Astrocyte of the spinal cord (primary cell): ENCODE data around the gene BAG1.

Experiments
- DNase-seq: peaks from one replicate; pipeline ENCODE4 v3.0.0; 2011; ENCODE audit warnings: low read depth, low spot score
- H3K4me3 ChIP-seq: 2 replicates; pipeline ENCODE4 v1.5.1; 2011; ENCODE audit warnings: low read depth, mild to moderate bottlenecking, low read length, moderate library complexity
- in situ Hi-C: cut with HindIII; loops from 2 replicates; pipeline ENCODE4 v1.10.0; 2017; ENCODE audit warnings: low sequenced_read_pairs
- TF ChIP-seq, protein P1 (sequence below): IDR thresholded peaks from 2 replicates; pipeline ENCODE4 v1.5.1; 2012; ENCODE audit warnings: low read depth, mild to moderate bottlenecking, low read length, inconsistent platforms

The BAG1 gene

DNA sequence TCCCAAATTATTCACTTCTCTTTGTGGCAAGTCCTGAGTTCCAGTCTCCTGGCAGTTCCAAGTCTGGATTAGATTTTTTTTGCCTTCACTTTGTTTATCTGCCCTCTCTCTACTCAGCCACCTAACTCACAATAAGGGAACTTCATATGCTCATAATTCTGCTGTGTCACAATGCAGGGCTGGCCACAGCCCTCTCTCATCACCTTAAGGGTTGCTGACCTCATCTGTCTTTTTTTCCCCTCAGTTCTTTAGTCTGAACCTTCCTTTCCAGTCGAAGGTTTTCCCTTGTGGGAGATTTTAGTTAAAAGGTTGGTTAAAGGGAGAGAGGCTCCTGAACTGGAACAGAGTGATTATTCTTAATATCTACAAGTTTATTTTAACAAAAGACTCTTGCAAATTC, 4.1 kb downstream of the BAG1 start:
- TF ChIP-seq, protein P1, sequence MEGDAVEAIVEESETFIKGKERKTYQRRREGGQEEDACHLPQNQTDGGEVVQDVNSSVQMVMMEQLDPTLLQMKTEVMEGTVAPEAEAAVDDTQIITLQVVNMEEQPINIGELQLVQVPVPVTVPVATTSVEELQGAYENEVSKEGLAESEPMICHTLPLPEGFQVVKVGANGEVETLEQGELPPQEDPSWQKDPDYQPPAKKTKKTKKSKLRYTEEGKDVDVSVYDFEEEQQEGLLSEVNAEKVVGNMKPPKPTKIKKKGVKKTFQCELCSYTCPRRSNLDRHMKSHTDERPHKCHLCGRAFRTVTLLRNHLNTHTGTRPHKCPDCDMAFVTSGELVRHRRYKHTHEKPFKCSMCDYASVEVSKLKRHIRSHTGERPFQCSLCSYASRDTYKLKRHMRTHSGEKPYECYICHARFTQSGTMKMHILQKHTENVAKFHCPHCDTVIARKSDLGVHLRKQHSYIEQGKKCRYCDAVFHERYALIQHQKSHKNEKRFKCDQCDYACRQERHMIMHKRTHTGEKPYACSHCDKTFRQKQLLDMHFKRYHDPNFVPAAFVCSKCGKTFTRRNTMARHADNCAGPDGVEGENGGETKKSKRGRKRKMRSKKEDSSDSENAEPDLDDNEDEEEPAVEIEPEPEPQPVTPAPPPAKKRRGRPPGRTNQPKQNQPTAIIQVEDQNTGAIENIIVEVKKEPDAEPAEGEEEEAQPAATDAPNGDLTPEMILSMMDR, result no peak
- no peak for DNase-seq
- no peak overlapping the region for H3K4me3 ChIP-seq
- in situ Hi-C loops, result no loop called here

DNA sequence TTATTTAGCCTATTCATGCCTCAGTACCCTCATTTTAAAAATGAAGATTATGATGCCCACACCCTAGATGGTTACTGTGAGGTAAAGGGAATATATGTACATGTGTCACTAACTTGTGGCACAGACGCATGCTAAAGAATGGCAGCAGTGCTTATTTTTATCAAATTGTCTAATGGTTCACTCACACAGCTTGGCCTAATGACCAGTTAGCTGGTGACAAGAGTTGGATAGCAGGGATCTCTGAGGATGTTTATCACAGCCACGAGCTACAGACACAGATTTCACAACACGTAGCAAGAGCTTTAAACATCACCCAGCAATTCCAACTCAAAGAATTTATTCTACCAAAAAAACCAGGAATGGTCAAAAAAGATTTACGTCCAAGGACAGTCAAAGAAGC, 7.2 kb downstream of the BAG1 start:
- in situ Hi-C loops, result no loop called here
- TF ChIP-seq, protein P1, result no peak
- no peak for DNase-seq
- H3K4me3 ChIP-seq, result no peak overlapping the region

DNA sequence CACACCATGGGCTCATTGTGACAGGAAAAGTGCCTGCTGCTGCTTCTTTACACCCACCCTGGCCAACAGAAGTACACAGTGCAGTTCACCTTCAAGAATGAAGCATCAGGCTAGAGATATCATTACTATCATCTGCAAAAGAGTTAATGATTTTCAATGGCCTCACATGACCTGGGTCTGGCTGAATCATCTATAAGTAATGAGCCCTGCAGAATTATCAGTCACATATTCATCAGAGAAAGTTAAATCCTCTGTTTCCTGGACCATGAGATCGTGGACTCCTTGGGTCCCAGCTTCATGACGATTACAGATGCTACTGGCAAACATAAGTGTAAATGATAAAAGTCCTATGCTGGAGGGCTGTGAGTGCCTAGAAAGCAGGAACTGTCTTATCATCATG, 8.3 kb downstream of the BAG1 start:
- DNase-seq, result no peak
- in situ Hi-C loops, result no loop called here
- TF ChIP-seq, protein P1, result no peak

DNA sequence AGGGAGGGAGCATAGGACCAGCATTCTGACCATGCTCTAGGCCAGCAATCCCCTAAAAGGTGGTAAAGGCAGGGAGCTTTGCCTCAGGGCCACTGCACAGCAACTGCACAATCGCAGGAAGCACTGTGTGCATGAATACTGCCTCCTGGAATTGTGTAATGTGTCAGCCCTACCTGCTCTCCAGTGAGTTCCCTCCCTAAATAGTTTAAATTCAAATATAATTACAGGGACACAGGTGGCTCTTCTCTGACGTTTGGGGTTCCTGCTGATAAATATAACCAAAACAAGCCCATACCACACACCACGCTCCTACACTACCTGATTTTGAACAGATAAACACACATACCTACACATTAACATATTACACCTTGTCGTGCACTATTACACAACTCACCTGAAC, 9.0 kb downstream of the BAG1 start:
- TF ChIP-seq, protein P1, result no peak
- no peak for DNase-seq
- in situ Hi-C loops, result no loop called here
- H3K4me3 ChIP-seq, result no peak overlapping the region

More for the DNA sequence above, 8.3 kb downstream of the BAG1 start:
- no peak overlapping the region for H3K4me3 ChIP-seq

DNA sequence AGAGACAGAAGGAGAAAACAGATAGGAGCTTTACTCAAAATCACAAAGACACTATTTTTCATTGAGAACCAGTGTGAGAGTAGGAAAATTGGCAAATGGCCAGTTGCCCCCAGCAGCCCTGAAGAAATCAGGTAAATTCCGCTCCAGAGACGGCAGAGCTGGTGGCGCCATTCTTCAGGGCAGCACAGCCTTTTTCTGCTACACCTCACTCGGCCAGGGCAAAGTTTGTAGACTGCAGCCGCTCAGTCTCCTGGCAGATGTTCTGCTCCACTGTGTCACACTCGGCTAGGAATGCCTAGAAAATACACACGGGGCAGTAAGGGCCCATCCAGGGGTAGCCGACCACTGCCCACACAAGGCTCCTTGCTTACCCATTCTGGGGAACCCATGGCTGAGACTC, 9.5 kb downstream of the BAG1 start:
- DNase-seq, result no peak
- in situ Hi-C loops, result no loop called here
- H3K4me3 ChIP-seq, result no peak overlapping the region
- TF ChIP-seq, protein P1, result no peak

DNA sequence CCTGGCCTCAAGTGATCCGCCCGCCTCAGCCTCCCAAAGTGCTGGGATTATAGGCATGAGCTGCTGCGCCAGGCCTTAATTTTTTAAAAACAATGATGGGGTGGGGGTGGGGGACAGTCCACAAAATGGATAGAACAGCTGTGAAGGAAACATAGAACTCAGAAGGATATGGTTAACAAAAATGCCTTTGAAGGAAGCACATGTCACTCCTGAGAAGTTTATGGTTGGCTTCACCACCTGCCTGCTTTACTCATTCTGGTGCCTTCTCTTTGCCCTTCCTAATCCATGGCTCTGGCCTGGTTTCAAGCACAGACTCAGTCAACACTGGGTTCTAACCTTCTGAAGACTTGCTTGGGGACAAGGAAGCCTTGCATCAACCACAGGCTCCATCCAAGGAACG, 10.3 kb downstream of the BAG1 start:
- no peak overlapping the region for H3K4me3 ChIP-seq
- TF ChIP-seq, protein P1, result no peak
- in situ Hi-C loops, result no loop called here
- no peak for DNase-seq

DNA sequence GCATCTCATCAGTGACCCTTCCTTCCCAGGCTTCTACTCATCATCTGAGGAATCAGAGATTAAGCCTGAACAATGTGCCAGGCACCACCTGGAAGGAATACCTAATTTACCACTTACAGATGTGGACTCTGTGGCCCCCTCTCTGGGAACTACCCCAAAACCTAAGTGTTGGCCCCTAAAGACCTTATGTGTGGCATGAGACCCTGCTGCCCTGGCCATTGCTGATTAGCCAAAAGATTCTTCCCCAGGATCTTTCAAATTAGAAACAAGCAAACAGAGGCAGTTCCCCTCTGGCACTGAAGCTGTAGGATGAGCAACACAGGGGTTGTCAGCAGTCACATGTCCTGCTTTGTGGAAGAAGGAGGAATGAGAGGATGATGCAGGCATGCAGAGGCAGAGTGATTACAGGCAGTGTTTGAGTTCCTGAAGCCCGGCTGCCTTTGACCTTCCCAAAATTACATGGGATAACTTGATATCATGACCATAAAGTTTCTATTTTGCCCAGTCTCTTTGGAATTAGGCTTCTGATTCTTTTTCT, 14.0 kb downstream of the BAG1 start:
- DNase-seq, result no peak
- H3K4me3 ChIP-seq, result no peak overlapping the region
- in situ Hi-C loops, result no loop called here
- TF ChIP-seq, protein P1, result no peak
